Stromal cell of bone marrow (primary cell): ENCODE data around the gene CYP51A1.
"Not testable (repeated sequence)": the region's sequence is repeated elsewhere in the genome, so short reads cannot be mapped to it uniquely, and the experiment has no call there.

ENCODE experiments used
- DNase-seq: peaks from one replicate; pipeline ENCODE4 v3.0.0-alpha.2; 2012; ENCODE audit warnings: low read depth

The CYP51A1 gene

DNA sequence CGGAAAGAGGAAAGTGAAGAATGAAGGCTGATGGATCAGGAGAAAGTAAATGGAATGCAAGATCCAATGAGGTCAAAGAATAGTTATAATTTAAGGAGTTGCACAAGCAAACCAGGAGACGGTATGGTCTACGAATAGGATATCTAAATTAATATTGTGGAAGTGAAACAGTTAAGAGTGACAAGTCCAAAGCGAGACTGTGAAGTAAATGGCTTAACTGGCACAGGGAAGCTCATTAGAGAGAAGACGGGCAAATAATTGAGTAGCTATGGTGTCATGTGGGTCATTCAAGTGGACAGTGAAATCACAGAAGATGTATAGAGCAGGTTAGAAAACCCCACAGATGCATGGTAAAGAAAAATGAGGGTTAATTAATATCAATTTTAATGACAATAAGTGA, 3.2 kb downstream of the CYP51A1 start:
- DNase-seq, result no peak

GRCh38 chr7:92121681-92122080, 12.6 kb downstream of the CYP51A1 start:
- DNase-seq, result no peak

- no peak for DNase-seq
Measured at GRCh38 chr7:92119213-92119759, 15.0 kb downstream of the CYP51A1 start.

DNA sequence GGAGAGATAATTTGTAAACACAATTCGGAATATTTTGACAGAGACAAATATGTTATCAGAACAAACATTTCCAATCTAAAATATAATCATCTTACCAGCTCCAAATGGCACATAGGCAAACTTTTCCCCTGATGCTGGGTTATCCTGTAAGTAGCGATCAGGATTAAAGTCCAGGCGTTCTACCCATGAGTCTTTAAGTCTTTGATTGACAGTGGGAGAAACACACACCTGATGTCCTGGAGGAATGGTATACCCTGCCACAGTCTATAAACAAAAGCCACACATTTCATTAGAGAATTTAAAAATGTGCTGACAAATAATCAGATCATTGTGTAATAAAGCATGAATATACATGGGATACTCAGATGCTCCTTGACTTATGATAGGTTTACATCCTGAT, 17.3 kb downstream of the CYP51A1 start:
- DNase-seq, result no peak

GRCh38 chr7:92115821-92116220, 18.5 kb downstream of the CYP51A1 start:
- no peak for DNase-seq

GRCh38 chr7:92110857-92111256, 23.4 kb downstream of the CYP51A1 start:
- DNase-seq, result no peak

DNA sequence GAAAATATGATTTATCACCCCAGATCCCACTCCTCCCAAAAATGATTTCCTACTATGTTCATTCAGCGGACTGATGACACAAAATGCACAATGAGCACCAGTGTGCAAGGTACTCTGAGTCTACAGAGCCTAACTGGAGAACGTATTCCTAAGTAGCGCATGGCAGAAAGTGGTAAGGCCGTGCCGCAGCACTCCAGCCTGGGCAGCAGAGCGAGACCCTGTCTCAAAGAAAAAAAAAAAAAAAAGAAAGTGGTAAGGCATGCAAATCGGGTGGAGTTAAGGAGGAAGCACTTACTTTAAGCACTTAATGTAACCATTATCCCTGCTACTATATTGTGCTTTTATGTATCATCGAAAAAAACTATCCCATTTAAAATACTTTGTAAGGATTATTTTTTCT, 25.5 kb downstream of the CYP51A1 start:
- no peak for DNase-seq

DNA sequence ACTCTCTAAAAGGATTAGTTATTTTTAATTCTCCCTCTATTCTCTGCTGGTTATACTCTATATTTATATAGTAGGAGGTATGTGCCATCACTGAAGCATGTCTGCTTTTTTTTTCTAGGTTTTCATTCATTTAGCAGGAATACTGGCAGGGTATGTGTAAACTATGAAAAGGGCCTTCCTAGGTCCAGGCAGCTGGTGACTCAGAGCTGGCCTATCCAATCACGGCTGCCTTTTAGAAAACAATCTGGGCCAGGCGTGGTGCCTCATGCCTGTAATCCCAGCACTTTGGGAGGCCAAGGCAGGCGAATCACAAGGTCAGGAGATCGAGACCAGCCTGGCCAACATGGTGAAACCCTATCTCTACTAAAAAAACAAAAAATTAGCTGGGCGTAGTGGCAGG, 31.4 kb downstream of the CYP51A1 start:
- DNase-seq, result peak; percentile 6

DNA sequence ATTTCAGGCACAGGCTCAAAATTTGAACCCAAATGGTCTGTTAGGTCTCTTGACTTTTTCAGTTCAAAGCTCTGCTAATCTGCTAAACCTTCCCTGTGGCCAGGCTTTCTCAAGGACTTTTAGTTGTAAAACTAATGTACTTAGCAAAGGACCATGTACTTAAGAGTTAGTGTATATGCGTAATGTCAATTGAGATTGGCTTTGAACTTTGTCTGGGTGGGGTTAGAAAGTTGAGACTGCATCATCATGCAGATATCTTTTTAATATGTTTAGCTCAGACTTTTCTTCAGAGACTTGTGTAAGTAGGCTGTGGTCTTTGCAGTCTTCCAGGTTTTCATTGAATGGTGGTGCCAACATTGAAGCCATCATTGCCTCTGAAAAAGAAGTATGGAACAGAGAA, 33.7 kb downstream of the CYP51A1 start:
- DNase-seq, result no peak

DNA sequence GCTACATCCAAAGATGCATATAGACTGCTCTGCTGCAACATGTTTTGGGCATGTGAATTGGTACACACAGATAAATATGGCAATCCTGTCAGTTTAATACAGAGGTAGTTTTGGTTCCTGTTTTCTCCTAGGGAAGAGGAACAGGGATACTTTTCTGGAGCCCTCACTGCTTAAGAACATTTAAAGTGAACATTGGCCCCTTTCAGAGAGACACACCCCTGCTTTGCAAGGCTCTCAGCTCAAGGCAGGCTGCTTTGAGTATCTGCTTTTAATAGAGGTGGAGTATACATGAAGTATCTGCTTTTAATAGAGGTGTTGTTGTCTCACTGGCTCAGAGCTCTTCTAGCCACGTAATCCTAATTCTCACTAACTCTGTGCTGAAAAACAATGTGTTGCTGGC, 38.9 kb downstream of the CYP51A1 start:
- no peak for DNase-seq

DNA sequence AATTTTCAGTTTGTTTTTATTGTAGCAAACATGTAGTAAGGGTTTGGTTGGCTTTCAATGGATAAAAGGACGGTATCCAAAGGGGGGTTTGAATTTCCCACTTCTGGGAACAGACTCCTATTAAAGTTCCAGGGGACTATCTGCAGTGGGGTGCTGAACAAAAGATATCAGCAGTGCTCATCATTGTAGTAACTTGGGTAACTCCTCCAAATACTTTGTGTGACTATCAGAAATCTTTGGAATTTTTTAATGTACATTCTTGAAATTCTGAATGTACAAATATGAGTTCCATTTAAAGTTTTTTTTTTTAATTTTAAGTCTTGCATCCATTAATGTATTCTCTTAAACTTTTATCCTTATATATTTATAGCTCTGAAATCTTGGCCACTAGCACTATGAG, 42.1 kb downstream of the CYP51A1 start:
- no peak for DNase-seq

DNA sequence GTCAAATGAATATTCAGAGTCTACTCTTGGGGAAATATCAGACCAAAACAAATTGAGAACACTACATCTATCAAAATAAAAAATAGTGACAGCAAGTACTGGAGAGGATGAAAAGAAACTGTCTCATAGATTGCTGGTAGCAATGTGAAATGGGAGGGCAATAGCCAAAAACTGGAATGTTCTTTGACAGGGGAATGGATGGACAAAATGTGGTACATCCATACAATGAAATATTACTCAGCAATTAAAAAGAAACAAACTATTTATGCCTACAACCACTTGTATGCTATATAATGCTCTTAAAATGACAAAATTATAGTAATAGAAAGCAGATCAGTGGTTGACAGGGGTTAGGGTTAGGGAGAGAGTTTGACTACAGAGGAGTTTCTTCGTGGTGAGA, 46.0 kb downstream of the CYP51A1 start:
- DNase-seq, result no peak

- DNase-seq, result not testable (repeated sequence)
Measured at GRCh38 chr7:92083922-92084321, 50.4 kb downstream of the CYP51A1 start.

DNA sequence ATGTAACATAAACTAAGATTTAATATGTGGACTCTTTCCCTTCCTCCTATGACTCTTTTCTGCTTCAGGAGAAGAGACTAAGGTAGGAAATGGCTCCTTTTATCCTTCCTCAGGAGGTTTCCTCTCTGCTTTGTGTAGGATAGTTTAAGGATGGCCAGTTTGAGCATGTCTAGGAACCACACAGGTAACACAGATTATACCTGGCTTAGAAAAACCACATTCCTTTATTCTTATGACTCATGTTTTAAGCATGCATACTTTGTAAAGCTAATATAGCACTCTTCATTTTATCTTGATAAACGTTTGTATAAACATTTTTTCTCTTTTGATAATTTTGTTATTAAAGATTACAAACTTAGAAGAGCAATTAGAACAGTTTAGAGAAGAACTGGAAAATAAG, 57.8 kb downstream of the CYP51A1 start:
- DNase-seq, result no peak

DNA sequence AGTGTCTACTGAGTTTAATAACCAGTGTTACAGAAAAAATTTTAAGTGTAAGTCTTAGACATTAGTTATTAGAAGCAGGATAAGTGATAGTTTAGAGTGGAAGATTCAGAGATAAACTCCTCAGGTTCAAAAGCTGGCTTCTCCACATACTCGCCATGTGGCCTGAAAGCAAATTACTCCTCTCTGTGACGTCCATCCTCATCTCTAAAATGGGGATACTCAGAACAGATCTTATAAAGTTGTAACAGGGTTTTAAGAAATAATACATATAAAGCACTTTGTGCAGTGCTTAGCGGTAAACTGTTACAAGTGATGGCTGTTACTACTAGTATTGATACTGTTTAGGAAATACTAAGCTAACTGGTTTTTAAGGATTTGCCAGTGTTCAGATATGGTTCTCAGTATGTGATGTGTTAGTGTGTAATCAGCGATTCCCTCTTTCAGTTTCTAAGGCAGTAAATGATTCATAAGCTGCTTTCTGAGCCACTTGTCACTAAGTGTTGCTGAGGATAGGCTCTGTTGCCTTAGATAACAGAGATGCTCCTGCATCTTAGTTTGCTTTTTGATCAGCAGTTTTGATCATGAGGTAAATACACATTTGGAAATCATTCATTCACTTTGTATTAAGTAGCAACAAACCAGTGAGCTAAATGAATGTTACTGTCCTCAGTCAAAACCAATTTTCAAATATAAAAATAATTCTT, 58.7 kb downstream of the CYP51A1 start:
- no peak for DNase-seq

DNA sequence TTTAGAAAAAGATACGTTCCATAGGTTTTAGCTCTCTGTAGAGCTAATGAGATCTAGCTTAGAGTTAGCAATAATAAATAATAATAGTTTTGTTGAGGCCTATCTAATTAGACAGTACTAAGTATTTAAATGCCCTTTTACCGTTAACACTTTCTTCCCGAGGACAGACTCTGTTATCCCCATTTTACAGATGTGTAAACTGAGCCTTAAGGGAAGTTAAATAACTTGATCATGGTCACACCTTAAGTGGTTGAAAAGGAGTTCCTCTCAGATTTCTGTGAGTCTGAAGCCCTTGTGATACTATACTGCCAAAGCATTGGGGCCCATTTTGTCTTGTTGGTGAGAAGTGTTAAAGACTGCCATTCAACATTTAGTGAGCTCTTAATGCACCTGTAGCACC, 61.6 kb downstream of the CYP51A1 start:
- DNase-seq, result no peak

GRCh38 chr7:92072121-92072520, 62.2 kb downstream of the CYP51A1 start:
- DNase-seq, result no peak

DNA sequence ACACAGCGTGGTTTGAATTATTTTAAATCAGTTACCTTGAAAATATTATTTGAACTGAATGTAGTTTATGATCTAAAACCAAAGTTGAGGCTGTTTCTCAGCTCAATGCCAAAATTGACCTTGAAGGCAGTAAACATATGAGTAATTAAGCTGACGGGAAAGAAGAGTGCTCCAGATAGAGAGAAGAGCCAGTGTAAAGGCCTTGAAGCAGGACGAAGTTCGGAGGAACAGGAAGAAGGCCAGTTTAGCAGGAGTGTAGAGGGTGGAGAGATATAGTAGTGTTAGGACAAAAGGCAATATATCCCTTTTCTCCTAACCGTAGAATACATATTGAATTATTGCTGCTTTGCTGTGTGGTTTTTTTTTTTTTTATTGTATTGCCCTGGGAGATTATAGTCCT, 63.2 kb downstream of the CYP51A1 start:
- DNase-seq, result no peak

- no peak for DNase-seq
Measured at GRCh38 chr7:92064438-92065029, 69.7 kb downstream of the CYP51A1 start.
